Measurements from ENCODE around the gene VAX1.

VAX1 gene

GRCh38 chr10:117135026-117135372, 3.1 kb downstream of the VAX1 start (continued):
- TF ChIP-seq, protein P1, sequence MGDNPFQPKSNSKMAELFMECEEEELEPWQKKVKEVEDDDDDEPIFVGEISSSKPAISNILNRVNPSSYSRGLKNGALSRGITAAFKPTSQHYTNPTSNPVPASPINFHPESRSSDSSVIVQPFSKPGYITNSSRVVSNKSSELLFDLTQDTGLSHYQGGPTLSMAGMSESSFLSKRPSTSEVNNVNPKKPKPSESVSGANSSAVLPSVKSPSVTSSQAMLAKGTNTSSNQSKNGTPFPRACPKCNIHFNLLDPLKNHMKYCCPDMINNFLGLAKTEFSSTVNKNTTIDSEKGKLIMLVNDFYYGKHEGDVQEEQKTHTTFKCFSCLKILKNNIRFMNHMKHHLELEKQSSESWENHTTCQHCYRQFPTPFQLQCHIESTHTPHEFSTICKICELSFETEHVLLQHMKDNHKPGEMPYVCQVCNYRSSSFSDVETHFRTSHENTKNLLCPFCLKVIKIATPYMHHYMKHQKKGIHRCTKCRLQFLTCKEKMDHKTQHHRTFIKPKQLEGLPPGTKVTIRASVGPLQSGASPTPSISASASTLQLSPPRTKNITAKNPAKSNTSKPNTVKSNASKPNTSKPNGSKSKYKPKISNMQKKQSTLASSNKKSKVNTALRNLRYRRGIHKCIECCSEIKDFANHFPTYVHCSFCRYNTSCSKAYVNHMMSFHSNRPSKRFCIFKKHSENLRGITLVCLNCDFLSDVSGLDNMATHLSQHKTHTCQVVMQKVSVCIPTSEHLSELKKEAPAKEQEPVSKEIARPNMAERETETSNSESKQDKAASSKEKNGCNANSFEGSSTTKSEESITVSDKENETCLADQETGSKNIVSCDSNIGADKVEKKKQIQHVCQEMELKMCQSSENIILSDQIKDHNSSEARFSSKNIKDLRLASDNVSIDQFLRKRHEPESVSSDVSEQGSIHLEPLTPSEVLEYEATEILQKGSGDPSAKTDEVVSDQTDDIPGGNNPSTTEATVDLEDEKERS (tag by site-specific recombination; IDR thresholded peaks at IDR 0.05), result no peak
- TF ChIP-seq ZNF223 (tag by site-specific recombination; IDR thresholded peaks at IDR 0.05), result no peak
- TF ChIP-seq ZNF248 (tag by site-specific recombination; IDR thresholded peaks at IDR 0.05), result no peak
- no peak for TF ChIP-seq KLF16 (tag by site-specific recombination; IDR thresholded peaks at IDR 0.05)

- CTCF ChIA-PET, result interaction anchor here (0.6 to 1.5 kb wide), 3 partner anchors 15 to 35 kb away, joined by 3 to 4 read pairs (median 3); no protein-coding TSS in a partner anchor
- Histone ChIP-seq H3K4me3 (ENCODE audit: low read depth, low read length) (no peak overlapping the region), H3K9me3 (ENCODE audit: control insufficient read depth, insufficient read depth, low read depth, low read length) (no peaks in the 10 kb centered on the region), H3K36me3 (ENCODE audit: control insufficient read depth in 2 of 2, insufficient read depth in 1 of 2, low read length in 2 of 2) (no peaks in the 10 kb centered on the region), H3K27ac (ENCODE audit: extremely low read depth, low read depth, low read length) (no peak overlapping the region), H3K4me1 (ENCODE audit: control insufficient read depth, insufficient read depth, low read length) (no peaks in the 10 kb centered on the region)
- TF ChIP-seq ZNF843 (tag by site-specific recombination; IDR thresholded peaks at IDR 0.05) (no peak), HOXD13 (CRISPR knock-in tag; IDR thresholded peaks at IDR 0.05; ENCODE audit: borderline replicate concordance) (no peak), ZBTB8A (tag by site-specific recombination; IDR thresholded peaks at IDR 0.05) (no peak), MYNN (tag by site-specific recombination; IDR thresholded peaks at IDR 0.05; ENCODE audit: borderline replicate concordance) (no peak), INSM2 (tag by site-specific recombination; IDR thresholded peaks at IDR 0.05) (no peak), ZNF660 (tag by site-specific recombination; IDR thresholded peaks at IDR 0.05) (no peak), ZNF2 (tag by site-specific recombination; IDR thresholded peaks at IDR 0.05) (no peak), ZNF24 (tag by site-specific recombination; IDR thresholded peaks at IDR 0.05) (no peak), ZNF521 (tag by site-specific recombination; IDR thresholded peaks at IDR 0.05) (no peak), ZNF670 (tag by site-specific recombination; IDR thresholded peaks at IDR 0.05; ENCODE audit: low read depth) (no peak), SP7 (tag by site-specific recombination; IDR thresholded peaks at IDR 0.05) (no peak), ZNF426 (tag by site-specific recombination; IDR thresholded peaks at IDR 0.05) (no peak), ZNF433 (tag by site-specific recombination; IDR thresholded peaks at IDR 0.05; ENCODE audit: low read depth) (no peak), ZNF530 (tag by site-specific recombination; IDR thresholded peaks at IDR 0.05; ENCODE audit: low read depth) (no peak), ZNF626 (tag by site-specific recombination; IDR thresholded peaks at IDR 0.05) (no peak)
- TF ChIP-seq, protein P2, sequence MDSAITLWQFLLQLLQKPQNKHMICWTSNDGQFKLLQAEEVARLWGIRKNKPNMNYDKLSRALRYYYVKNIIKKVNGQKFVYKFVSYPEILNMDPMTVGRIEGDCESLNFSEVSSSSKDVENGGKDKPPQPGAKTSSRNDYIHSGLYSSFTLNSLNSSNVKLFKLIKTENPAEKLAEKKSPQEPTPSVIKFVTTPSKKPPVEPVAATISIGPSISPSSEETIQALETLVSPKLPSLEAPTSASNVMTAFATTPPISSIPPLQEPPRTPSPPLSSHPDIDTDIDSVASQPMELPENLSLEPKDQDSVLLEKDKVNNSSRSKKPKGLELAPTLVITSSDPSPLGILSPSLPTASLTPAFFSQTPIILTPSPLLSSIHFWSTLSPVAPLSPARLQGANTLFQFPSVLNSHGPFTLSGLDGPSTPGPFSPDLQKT (IDR thresholded peaks at IDR 0.05; ENCODE audit: borderline replicate concordance, low read depth, low read length), result no peak
- POLR2A ChIA-PET, result no interaction called here
Observed at GRCh38 chr10:117134306-117135025, 3.6 kb downstream of the VAX1 start.
